ENCODE data around the gene C1QTNF12. TPM values are rescaled to one million over a fixed set of nuclear protein-coding genes. Genes with fewer than 3 reads are reported as not detected.
A peak's percentile ranks its signal among the peaks of the same experiment; 100 is the strongest.

The C1QTNF12 gene
- total RNA-seq, 1 donor from 2014 or later = 0.28 TPM

DNA sequence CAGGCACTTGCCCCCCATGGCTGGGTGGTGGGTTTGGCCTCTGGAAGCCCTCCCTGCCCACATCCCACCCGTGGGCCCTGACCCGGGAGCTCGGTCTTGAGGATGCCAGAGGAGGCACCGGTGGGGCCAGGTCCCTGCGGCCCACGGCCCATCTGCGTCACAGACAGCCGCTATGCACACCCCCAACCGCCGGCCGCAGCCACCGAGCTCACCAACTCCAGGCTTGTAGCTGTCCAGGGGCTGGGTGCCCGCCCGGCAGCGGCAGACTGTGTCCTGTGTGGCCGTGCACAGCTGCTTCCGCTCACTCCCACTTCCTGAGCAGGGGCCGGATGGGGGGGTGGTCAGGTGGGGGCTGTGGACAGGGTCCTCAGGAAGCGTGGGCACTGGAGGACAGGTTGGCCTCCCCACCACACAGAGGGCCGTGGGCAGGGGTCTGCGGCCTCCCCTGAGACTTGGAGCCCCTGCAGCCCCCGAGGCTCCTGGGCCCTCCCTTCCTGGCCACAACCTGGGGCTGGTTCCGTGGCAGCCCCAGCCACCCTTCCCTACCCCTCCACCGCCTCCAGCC is 33.7 kb downstream of the C1QTNF12 start:
- no peak overlapping the region for H3K27ac Mint-ChIP-seq
- H4K20me1 ChIP-seq (ENCODE audit: low read depth) = no peaks in the 10 kb centered on the region
- no peaks in the 10 kb centered on the region for H3K9me3 ChIP-seq (ENCODE audit: low read depth)
- no peak overlapping the region for H3K4me3 Mint-ChIP-seq
- no peaks in the 10 kb centered on the region for H3K79me2 ChIP-seq (ENCODE audit: low read depth)
- H3K36me3 Mint-ChIP-seq = peaks cover 2% of the 10 kb centered on the region
- H3F3A ChIP-seq (ENCODE audit: low read depth) = no peaks in the 10 kb centered on the region
- peaks cover 1% of the 10 kb centered on the region for H3K27me3 ChIP-seq
- DNase-seq (ENCODE audit: low spot score) = no peak
- no peak for TF ChIP-seq EZH2 (IDR thresholded peaks at IDR 0.05)
- TF ChIP-seq, protein P1, sequence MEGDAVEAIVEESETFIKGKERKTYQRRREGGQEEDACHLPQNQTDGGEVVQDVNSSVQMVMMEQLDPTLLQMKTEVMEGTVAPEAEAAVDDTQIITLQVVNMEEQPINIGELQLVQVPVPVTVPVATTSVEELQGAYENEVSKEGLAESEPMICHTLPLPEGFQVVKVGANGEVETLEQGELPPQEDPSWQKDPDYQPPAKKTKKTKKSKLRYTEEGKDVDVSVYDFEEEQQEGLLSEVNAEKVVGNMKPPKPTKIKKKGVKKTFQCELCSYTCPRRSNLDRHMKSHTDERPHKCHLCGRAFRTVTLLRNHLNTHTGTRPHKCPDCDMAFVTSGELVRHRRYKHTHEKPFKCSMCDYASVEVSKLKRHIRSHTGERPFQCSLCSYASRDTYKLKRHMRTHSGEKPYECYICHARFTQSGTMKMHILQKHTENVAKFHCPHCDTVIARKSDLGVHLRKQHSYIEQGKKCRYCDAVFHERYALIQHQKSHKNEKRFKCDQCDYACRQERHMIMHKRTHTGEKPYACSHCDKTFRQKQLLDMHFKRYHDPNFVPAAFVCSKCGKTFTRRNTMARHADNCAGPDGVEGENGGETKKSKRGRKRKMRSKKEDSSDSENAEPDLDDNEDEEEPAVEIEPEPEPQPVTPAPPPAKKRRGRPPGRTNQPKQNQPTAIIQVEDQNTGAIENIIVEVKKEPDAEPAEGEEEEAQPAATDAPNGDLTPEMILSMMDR (IDR thresholded peaks at IDR 0.05) = no peak
- no peak for TF ChIP-seq EZH2phosphoT487 (IDR thresholded peaks at IDR 0.05)
- H3K4me1 ChIP-seq = no peaks in the 10 kb centered on the region
- H3K4me2 ChIP-seq = no peak overlapping the region
- no peak overlapping the region for H2AFZ ChIP-seq (replicated peaks)
- no peaks in the 10 kb centered on the region for H3K36me3 ChIP-seq
- H3K4me3 ChIP-seq = no peak overlapping the region
- no peak overlapping the region for H3K27ac ChIP-seq
- no peaks in the 10 kb centered on the region for H3K9me3 Mint-ChIP-seq
- no peak overlapping the region for H3K9ac ChIP-seq
- no peaks in the 10 kb centered on the region for H3K4me1 Mint-ChIP-seq
- peaks cover 4% of the 10 kb centered on the region for H3K27me3 Mint-ChIP-seq (ENCODE audit: insufficient read depth, low read depth)

DNA sequence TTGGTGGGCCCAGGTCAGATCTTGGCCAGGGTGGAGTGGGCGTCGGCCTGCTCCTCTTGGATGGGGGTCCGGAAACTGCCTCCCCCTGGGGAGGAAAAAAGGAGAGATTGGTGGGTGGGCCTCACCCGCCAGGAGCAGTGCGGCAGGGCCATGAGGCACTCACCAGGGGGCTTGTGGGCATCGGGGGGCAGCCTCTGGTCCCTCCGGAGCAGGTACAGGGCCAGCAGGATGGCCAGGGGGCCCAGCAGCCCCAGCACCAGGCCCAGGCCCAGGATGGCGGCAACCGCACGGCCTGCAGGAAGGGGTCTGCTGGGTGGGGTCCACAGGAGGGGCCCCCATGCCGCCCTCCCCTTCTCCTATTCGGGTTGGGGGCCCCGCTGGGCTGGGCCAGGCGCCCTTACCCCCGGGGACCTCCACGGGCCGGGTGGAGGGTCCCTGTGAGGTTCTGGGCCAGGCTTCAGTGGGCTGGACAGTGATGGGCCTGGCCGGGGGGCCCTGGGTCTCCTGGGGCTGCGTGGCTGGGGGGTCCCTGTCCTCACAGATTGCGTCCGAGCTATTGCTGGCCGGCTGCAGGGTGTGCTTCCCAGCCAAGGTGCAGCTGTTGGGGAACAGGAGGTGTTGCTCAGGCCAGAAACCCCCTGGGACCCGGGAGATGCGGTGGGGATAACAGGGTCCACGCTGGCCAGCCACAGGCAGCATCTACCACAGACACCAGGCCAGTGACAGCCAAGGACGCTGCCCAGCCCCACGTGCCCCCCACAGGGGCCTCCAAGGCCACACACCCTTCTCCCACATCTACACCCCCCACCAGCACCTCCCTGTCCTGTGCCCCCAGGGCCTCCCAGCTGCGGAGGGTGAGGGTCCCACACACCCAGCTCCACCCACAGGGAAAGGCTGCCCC is 34.7 kb downstream of the C1QTNF12 start:
- Histone ChIP-seq H2AFZ (replicated peaks) (no peak overlapping the region), H3K27me3 (peaks cover 12% of the 10 kb centered on the region), H3F3A (ENCODE audit: low read depth) (no peaks in the 10 kb centered on the region), H3K4me2 (no peak overlapping the region), H3K4me3 (no peak overlapping the region), H3K36me3 (no peaks in the 10 kb centered on the region), H4K20me1 (ENCODE audit: low read depth) (no peaks in the 10 kb centered on the region), H3K9ac (no peak overlapping the region), H3K9me3 (ENCODE audit: low read depth) (no peaks in the 10 kb centered on the region), H3K27ac (no peak overlapping the region), H3K79me2 (ENCODE audit: low read depth) (no peaks in the 10 kb centered on the region), H3K4me1 (no peaks in the 10 kb centered on the region)
- Mint-ChIP-seq H3K27ac (no peak overlapping the region), H3K27me3 (ENCODE audit: insufficient read depth, low read depth) (peaks cover 7% of the 10 kb centered on the region), H3K4me3 (no peak overlapping the region), H3K36me3 (peaks cover 2% of the 10 kb centered on the region), H3K4me1 (no peaks in the 10 kb centered on the region), H3K9me3 (no peaks in the 10 kb centered on the region)
- DNase-seq (ENCODE audit: low spot score) = no peak
- TF ChIP-seq EZH2phosphoT487 (IDR thresholded peaks at IDR 0.05) = no peak
- TF ChIP-seq, protein P1 (IDR thresholded peaks at IDR 0.05) = no peak
- no peak for TF ChIP-seq EZH2 (IDR thresholded peaks at IDR 0.05)

DNA sequence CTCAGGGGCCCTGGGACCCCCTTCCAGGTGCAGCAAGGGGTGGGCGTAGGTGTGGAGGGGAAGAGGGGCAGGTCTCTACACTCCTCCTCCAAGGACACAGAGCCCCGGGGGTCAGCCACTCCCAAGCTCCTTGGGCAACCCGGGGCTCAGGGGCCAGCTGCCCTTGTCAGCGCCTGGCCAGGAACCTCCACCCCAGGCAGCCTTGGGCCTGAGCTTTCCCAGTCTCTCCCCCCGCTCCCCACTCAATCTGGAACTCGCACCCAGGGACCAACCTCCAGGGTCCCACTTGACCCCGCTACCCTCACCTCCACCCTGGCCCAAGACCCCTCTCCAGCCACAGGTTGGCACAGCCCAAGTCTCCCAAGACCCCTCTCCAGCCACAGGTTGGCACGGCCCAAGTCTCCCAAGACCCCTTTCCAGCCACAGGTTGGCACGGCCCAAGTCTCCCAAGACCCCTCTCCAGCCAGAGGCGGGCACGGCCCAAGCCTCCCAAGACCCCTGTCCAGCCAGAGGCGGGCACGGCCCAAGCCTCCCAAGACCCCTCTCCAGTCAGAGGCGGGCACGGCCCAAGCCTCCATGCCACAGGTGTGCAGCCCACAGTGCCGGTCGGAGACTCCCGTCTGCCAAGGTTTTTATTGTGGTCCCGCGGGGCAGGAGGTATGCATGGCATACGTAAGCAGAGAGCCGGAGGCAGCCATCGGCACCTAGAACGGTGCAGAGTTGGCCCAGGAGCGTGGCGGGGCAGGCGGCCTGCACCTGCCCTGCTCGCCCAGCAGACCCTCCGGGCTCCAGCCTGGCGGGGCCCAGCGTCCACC is 35.6 kb downstream of the C1QTNF12 start:
- Histone ChIP-seq H3F3A (ENCODE audit: low read depth) (no peaks in the 10 kb centered on the region), H3K9ac (no peak overlapping the region), H3K4me2 (no peak overlapping the region), H3K79me2 (ENCODE audit: low read depth) (no peaks in the 10 kb centered on the region), H3K36me3 (no peaks in the 10 kb centered on the region), H3K27ac (no peak overlapping the region), H3K27me3 (peaks cover 21% of the 10 kb centered on the region), H3K4me3 (no peak overlapping the region), H4K20me1 (ENCODE audit: low read depth) (no peaks in the 10 kb centered on the region), H2AFZ (replicated peaks) (no peak overlapping the region), H3K9me3 (ENCODE audit: low read depth) (no peaks in the 10 kb centered on the region), H3K4me1 (no peaks in the 10 kb centered on the region)
- Mint-ChIP-seq H3K4me3 (peak overlapping the region; percentile 46), H3K27me3 (ENCODE audit: insufficient read depth, low read depth) (peaks cover 9% of the 10 kb centered on the region), H3K36me3 (no peaks in the 10 kb centered on the region), H3K4me1 (no peaks in the 10 kb centered on the region), H3K9me3 (no peaks in the 10 kb centered on the region), H3K27ac (no peak overlapping the region)
- no peak for DNase-seq (ENCODE audit: low spot score)
- TF ChIP-seq, protein P1 (IDR thresholded peaks at IDR 0.05) = no peak
- TF ChIP-seq EZH2 (IDR thresholded peaks at IDR 0.05) (no peak), EZH2phosphoT487 (IDR thresholded peaks at IDR 0.05) (no peak)

Measured in neural progenitor cell (in vitro differentiated cells).